A673 (cell line): ENCODE data around the gene ACOT7.

Experiments used
- EZH2 ChIP-seq: fragments of 200-600 bp; sonication (generic); IDR thresholded peaks from 2 replicates; pipeline ENCODE4 v1.6.1; 2017; ENCODE audit warnings: borderline replicate concordance, low read depth, mild to moderate bottlenecking, mixed read lengths, antibody characterized with exemption, low read length; ENCODE audit not compliant: poor library complexity, severe bottlenecking
- TF ChIP-seq, protein P1 (sequence below): fragments of 300-800, 200-600 bp; sonication (generic); conservative IDR thresholded peaks from 2 replicates; pipeline ENCODE4 v1.5.1; 2017; ENCODE audit warnings: low read depth, mild to moderate bottlenecking, antibody characterized with exemption, low read length, moderate library complexity, mixed read lengths

DNA sequence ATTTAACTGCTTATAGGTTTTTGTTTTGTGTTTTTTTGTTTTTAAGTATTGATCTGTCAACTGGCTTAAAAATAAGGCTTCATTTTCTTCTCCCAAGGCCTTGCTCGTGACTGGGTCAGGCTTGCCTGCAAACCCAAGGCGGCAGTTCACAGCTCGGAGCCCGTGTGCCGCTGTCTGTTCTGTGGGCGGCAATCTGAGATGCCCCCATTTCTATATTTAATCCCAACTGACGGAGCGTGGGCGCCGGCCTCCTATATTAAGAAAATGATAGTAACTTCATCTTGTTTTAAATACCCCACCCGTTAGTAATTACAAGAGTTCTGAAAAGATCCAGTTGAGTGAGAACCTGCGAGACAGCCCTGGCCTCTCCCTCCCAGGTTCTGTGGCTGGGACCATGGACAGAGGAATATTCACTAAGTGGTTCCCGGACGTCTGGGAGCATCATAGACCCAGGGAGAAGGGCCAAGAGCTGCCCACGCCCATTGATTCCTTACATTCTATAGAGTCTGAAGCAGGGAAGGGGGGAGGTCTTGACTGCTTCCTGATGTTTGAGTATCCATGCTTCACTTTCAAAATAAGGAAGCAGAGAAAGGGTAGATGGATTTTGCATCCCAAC, 90.1 kb downstream of the ACOT7 start:
- TF ChIP-seq, protein P1, sequence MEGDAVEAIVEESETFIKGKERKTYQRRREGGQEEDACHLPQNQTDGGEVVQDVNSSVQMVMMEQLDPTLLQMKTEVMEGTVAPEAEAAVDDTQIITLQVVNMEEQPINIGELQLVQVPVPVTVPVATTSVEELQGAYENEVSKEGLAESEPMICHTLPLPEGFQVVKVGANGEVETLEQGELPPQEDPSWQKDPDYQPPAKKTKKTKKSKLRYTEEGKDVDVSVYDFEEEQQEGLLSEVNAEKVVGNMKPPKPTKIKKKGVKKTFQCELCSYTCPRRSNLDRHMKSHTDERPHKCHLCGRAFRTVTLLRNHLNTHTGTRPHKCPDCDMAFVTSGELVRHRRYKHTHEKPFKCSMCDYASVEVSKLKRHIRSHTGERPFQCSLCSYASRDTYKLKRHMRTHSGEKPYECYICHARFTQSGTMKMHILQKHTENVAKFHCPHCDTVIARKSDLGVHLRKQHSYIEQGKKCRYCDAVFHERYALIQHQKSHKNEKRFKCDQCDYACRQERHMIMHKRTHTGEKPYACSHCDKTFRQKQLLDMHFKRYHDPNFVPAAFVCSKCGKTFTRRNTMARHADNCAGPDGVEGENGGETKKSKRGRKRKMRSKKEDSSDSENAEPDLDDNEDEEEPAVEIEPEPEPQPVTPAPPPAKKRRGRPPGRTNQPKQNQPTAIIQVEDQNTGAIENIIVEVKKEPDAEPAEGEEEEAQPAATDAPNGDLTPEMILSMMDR = no peak
- no peak for TF ChIP-seq EZH2
